ENCODE results near the gene NACC2. TPM values are rescaled to one million over a fixed set of nuclear protein-coding genes. Genes with fewer than 3 reads are reported as not detected.

NACC2 gene
- 20.3 and 22.0 TPM in 2 replicates for total RNA-seq (2022)
- Bru-seq, nascent RNA = percentile 60 among the genes with signal in this experiment
- percentile 68 among the genes with signal in this experiment for BruChase-seq, experiment 1, labeled RNA remaining after a 2-hour chase
- BruChase-seq, experiment 2, labeled RNA remaining after a 6-hour chase = percentile 70 among the genes with signal in this experiment
- long read RNA-seq, full-length matches to known transcripts = 10 of 35 reads
- long read RNA-seq, partial matches to known transcripts = 0 of 35 reads
- long read RNA-seq, other reads (novel, unspliced or antisense) = 25 of 35 reads

DNA sequence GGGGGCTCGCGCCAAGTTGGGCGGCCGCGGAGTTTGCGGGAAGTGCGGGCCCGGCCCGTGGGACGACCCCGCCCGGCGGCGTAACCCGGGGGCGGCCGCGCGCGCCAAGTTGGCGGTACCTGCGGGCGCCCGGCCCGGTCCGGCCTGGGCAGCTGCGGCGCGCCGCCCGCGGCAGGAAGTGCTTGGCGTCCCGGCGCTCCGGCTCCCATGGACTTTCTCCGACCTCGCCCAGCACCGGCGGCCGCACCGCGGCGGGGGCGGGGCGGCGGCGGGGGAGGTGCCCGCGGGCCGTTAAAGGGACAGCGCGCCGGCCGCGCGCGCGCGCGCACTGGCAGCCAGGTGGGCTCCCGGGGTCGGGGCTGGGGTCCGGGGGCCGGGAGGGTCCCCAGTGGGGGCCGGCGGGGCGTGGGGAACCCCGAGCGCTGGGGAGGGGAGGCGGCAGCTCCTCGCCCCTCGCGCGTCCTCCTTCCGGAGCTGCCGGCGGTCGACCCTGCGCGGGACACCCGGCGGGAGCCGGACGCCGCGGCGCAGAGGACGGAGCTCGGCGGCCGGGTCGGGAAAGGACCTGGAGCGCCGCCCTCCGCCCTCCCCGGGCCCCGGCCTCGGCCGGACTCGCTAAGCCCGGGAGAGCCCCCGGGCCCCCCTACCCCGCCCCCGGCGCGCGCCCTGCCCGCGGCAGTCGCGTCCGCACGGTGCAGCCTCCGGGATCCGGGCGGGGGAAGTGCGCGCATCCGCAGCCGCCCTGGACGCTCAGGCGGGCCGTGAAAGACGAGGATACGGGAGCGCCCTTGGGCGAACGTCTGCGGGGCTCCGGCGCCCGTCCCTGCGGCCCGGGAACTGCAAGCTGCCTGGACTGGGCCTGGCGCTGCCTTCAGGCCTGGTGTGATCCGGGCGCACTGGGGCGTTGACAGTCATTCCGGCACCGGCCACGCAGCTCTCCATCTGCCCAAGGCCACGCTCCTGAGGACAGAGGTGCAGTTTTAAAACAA, at the start of gene NACC2:
Gene NACC2 (minus strand): TSS at position 220 of the 989 bp plus-strand sequence. CDS start 44,768 bp downstream, outside the sequence.
- H3K9me3 Mint-ChIP-seq (ENCODE audit: unreplicated experiment) = no peaks in the 10 kb centered on the region
- TF ChIP-seq CTCF (IDR thresholded peaks at IDR 0.05; ENCODE audit: insufficient read depth in 1 of 2, low read depth in 1 of 2, low read length in 1 of 2, severe bottlenecking in 1 of 2, unreplicated experiment in 1 of 2) = no peak
- H3K4me1 Mint-ChIP-seq (ENCODE audit: low read depth, unreplicated experiment) = peaks cover 5% of the 10 kb centered on the region
- H3K27me3 Mint-ChIP-seq (ENCODE audit: insufficient read depth, unreplicated experiment) = no peaks in the 10 kb centered on the region
- peak; percentile 64 to 81 for DNase-seq
- no TSS peak for BruUV-seq (replicated peaks)
- peak within 1 kb of the TSS; percentile 44 for H3K4me3 ChIP-seq (ENCODE audit: low read depth, low read length)
- ChIA-PET POLR2A (interaction anchor here (0.5 to 2.0 kb wide), 2 partner anchors 23 to 633 kb away, joined by 4 to 6 read pairs; partner anchors contain the start of gene TMEM250), CTCF (interaction anchor here (0.6 to 1.4 kb wide), 3 partner anchors 22 to 127 kb away, joined by 3 to 5 read pairs (median 5); no protein-coding TSS in a partner anchor)
- H3K36me3 Mint-ChIP-seq (ENCODE audit: insufficient read depth, unreplicated experiment) = peaks cover 9% of the 10 kb centered on the region
- H3K4me3 Mint-ChIP-seq (ENCODE audit: unreplicated experiment) = peak within 1 kb of the TSS; percentile 76
- H3K27me3 ChIP-seq (replicated peaks; ENCODE audit: control insufficient read depth, insufficient read depth, low read length) = no peaks in the 10 kb centered on the region
- H3K9me3 ChIP-seq = no peaks in the 10 kb centered on the region
- H3K36me3 ChIP-seq (ENCODE audit: control insufficient read depth, insufficient read depth, low read length) = no peaks in the 10 kb centered on the region
- H3K27ac Mint-ChIP-seq (ENCODE audit: unreplicated experiment) = no peak within 1 kb of the TSS
- peaks cover 14% of the 10 kb centered on the region for H3K4me1 ChIP-seq
- intact Hi-C loops (cut with micrococcal nuclease; ENCODE audit: unreplicated experiment) = loop anchor here (2.0 kb wide), 1 partner anchor 23 kb away; the partner anchor contains the start of gene TMEM250

GRCh38 chr9:136144450-136144849, 49.4 kb upstream of the NACC2 start:
- POLR2A ChIA-PET = no interaction called here
- H3K36me3 ChIP-seq (ENCODE audit: control insufficient read depth, insufficient read depth, low read length) = no peaks in the 10 kb centered on the region

More at GRCh38 chr9:136144450-136144849, 49.4 kb upstream of the NACC2 start:
- Mint-ChIP-seq H3K27me3 (ENCODE audit: insufficient read depth, unreplicated experiment) (no peaks in the 10 kb centered on the region), H3K4me1 (ENCODE audit: low read depth, unreplicated experiment) (no peaks in the 10 kb centered on the region), H3K9me3 (ENCODE audit: unreplicated experiment) (no peaks in the 10 kb centered on the region), H3K27ac (ENCODE audit: unreplicated experiment) (no peak overlapping the region), H3K4me3 (ENCODE audit: unreplicated experiment) (no peak overlapping the region), H3K36me3 (ENCODE audit: insufficient read depth, unreplicated experiment) (no peaks in the 10 kb centered on the region)
- CTCF ChIA-PET = no interaction called here
- intact Hi-C loops (cut with micrococcal nuclease; ENCODE audit: unreplicated experiment) = no loop called here
- no peak for DNase-seq
- no peaks in the 10 kb centered on the region for H3K27me3 ChIP-seq (replicated peaks; ENCODE audit: control insufficient read depth, insufficient read depth, low read length)
- no peak overlapping the region for H3K4me3 ChIP-seq (ENCODE audit: low read depth, low read length)
- BruUV-seq (replicated peaks) = no TSS peak
- H3K9me3 ChIP-seq = no peaks in the 10 kb centered on the region
- H3K4me1 ChIP-seq = no peaks in the 10 kb centered on the region
- no peak for TF ChIP-seq CTCF (IDR thresholded peaks at IDR 0.05; ENCODE audit: insufficient read depth in 1 of 2, low read depth in 1 of 2, low read length in 1 of 2, severe bottlenecking in 1 of 2, unreplicated experiment in 1 of 2)

Measured in Caco-2 (cell line).